ENCODE results near the gene GMNN. TPM values are rescaled to one million over a fixed set of nuclear protein-coding genes. Genes with fewer than 3 reads are reported as not detected.

The GMNN gene
- total RNA-seq, 5 donors from 2014 or later (not counting 1 experiment from before 2014, with no cell fraction given): 5.7 to 12.3 (median 6.1) TPM

DNA sequence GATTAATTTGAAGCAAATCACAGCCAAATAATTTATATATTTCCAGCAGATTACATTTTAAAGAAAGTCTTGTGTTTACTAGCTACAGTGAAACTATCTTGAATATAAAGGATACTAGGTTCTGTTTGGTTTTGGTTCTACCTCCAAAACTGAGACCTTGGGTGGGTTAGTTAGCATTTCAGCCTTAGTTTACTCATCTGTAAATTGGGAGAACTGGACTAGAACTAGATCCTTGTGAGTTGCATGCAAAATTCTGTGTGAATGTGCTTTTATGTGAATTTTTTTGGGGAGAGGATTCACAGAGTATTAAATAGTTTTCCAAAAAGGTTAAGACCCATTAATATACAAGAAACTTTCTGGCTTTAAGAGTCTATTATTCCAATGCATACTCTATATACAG is 4.1 kb downstream of the GMNN start:
- H3K36me3 ChIP-seq (ENCODE audit: control insufficient read depth in 2 of 2, extremely low read depth in 1 of 2, insufficient read depth in 1 of 2, low read length in 1 of 2): no peaks in the 10 kb centered on the region
- Mint-ChIP-seq H3K9me3 (no peaks in the 10 kb centered on the region), H3K4me3 (no peak overlapping the region), H3K27ac (no peak overlapping the region), H3K27me3 (no peaks in the 10 kb centered on the region), H3K4me1 (peaks cover 26 to 32% (median 29%) of the 10 kb centered on the region in 3 donors), H3K36me3 (peaks cover 14% of the 10 kb centered on the region)
- ChIA-PET CTCF (interaction anchor here in 1 of 2 donors (1.0 kb wide), 1 partner anchor 197 kb away, joined by 3 read pairs; no protein-coding TSS in a partner anchor), POLR2A (no interaction called here)
- no peak overlapping the region for H3K27ac ChIP-seq (ENCODE audit: low read length)
- no peak overlapping the region for H3K4me3 ChIP-seq (ENCODE audit: control insufficient read depth in 1 of 2, extremely low read depth in 1 of 2, low read length in 1 of 2)
- no peaks in the 10 kb centered on the region for H3K9me3 ChIP-seq
- DNase-seq (no peak), ATAC-seq (replicated peaks in 1 of 4) (no peak)
- H3K4me1 ChIP-seq (ENCODE audit: control insufficient read depth in 1 of 2, extremely low read depth in 1 of 2, insufficient read depth in 2 of 2, low read length in 2 of 2): peaks cover 11 to 15% of the 10 kb centered on the region in 2 experiments
- H3K27me3 ChIP-seq (replicated peaks in 1 of 2; ENCODE audit: control insufficient read depth in 2 of 2, extremely low read depth in 1 of 2, insufficient read depth in 2 of 2, low read length in 1 of 2): no peaks in the 10 kb centered on the region

DNA sequence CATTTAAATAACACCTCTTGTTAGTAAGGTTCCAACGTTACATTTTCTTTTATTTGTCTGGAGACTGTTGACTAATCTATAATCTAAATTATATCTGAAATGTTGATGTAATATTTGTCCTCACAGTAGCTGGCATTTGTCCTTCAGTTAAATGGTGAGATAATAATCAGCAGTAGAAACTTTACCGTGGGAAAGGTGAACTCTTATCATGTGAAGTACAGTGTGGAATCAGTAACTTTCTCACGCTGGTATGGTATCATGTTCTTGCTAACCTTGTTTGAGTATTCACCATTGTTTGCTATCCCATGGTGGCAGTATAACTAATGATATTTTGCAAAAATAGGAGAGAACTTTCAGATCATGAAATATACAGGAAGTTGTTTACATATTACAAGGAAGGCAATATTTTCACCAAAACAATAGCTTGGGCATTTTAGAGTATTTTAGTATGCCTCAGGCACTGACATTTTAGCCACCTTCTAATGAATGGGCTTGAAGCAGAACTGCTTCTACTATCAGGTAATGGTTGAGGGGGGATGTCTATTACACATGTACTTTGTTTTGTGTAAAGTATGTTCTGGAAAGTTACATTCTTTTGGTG is 4.8 kb downstream of the GMNN start:
- Mint-ChIP-seq H3K9me3 (no peaks in the 10 kb centered on the region), H3K4me1 (peaks cover 26 to 32% (median 26%) of the 10 kb centered on the region in 3 donors), H3K4me3 (no peak overlapping the region), H3K36me3 (peaks cover 18% of the 10 kb centered on the region), H3K27ac (no peak overlapping the region), H3K27me3 (no peaks in the 10 kb centered on the region)
- POLR2A ChIA-PET: interaction anchor here in 1 of 2 donors (0.7 kb wide), 1 partner anchor 182 kb away, joined by 4 read pairs; no protein-coding TSS in a partner anchor
- CTCF ChIA-PET: interaction anchor here in 1 of 2 donors (1.0 kb wide), 1 partner anchor 198 kb away, joined by 3 read pairs; no protein-coding TSS in a partner anchor
- Histone ChIP-seq H3K4me1 (ENCODE audit: control insufficient read depth in 1 of 2, extremely low read depth in 1 of 2, insufficient read depth in 2 of 2, low read length in 2 of 2) (peaks cover 9 to 10% of the 10 kb centered on the region in 2 experiments), H3K4me3 (ENCODE audit: control insufficient read depth in 1 of 2, extremely low read depth in 1 of 2, low read length in 1 of 2) (no peak overlapping the region), H3K9me3 (no peaks in the 10 kb centered on the region), H3K36me3 (ENCODE audit: control insufficient read depth in 2 of 2, extremely low read depth in 1 of 2, insufficient read depth in 1 of 2, low read length in 1 of 2) (peaks cover 0 to 6% of the 10 kb centered on the region in 2 donors), H3K27me3 (replicated peaks in 1 of 2; ENCODE audit: control insufficient read depth in 2 of 2, extremely low read depth in 1 of 2, insufficient read depth in 2 of 2, low read length in 1 of 2) (no peaks in the 10 kb centered on the region), H3K27ac (ENCODE audit: low read length) (no peak overlapping the region)
- ATAC-seq (replicated peaks in 1 of 4) (no peak), DNase-seq (no peak)
- WGBS (ENCODE audit: insufficient coverage): no CpG with 5 or more reads among the region's 3 CpGs

DNA sequence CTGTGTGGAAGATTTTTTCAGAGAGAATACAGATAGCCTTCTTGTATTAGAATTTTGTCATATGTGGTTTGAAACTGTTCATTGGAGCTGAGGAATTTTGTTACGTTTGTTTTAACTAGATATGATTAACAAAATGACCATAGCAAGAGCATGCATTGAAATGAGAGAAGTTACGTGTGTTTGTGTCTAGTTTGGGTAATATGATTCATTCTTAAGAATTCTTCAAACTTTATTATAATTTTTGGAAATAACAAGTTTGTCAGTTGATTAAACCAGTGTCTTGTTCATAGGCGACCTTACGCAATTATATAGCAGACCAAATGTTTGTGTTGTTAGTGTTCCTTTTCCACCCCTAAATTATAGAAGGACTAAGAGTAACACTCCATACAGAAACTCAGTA is 5.5 kb downstream of the GMNN start:
- CTCF ChIA-PET: no interaction called here
- ATAC-seq (replicated peaks in 1 of 4) (no peak), DNase-seq (no peak)
- Histone ChIP-seq H3K36me3 (ENCODE audit: control insufficient read depth in 2 of 2, extremely low read depth in 1 of 2, insufficient read depth in 1 of 2, low read length in 1 of 2) (peaks cover 0 to 7% of the 10 kb centered on the region in 2 donors), H3K9me3 (no peaks in the 10 kb centered on the region), H3K27ac (ENCODE audit: low read length) (no peak overlapping the region), H3K27me3 (replicated peaks in 1 of 2; ENCODE audit: control insufficient read depth in 2 of 2, extremely low read depth in 1 of 2, insufficient read depth in 2 of 2, low read length in 1 of 2) (no peaks in the 10 kb centered on the region), H3K4me1 (ENCODE audit: control insufficient read depth in 1 of 2, extremely low read depth in 1 of 2, insufficient read depth in 2 of 2, low read length in 2 of 2) (peaks cover 9% of the 10 kb centered on the region in 2 experiments), H3K4me3 (ENCODE audit: control insufficient read depth in 1 of 2, extremely low read depth in 1 of 2, low read length in 1 of 2) (no peak overlapping the region)
- H3K4me3 Mint-ChIP-seq: no peak overlapping the region
- no CpG with 5 or more reads among the region's 4 CpGs for WGBS (ENCODE audit: insufficient coverage)
- peaks cover 24 to 30% (median 26%) of the 10 kb centered on the region in 3 donors for H3K4me1 Mint-ChIP-seq
- no peak overlapping the region for H3K27ac Mint-ChIP-seq
- POLR2A ChIA-PET: no interaction called here
- H3K27me3 Mint-ChIP-seq: no peaks in the 10 kb centered on the region
- no peaks in the 10 kb centered on the region for H3K9me3 Mint-ChIP-seq
- H3K36me3 Mint-ChIP-seq: peaks cover 20% of the 10 kb centered on the region

DNA sequence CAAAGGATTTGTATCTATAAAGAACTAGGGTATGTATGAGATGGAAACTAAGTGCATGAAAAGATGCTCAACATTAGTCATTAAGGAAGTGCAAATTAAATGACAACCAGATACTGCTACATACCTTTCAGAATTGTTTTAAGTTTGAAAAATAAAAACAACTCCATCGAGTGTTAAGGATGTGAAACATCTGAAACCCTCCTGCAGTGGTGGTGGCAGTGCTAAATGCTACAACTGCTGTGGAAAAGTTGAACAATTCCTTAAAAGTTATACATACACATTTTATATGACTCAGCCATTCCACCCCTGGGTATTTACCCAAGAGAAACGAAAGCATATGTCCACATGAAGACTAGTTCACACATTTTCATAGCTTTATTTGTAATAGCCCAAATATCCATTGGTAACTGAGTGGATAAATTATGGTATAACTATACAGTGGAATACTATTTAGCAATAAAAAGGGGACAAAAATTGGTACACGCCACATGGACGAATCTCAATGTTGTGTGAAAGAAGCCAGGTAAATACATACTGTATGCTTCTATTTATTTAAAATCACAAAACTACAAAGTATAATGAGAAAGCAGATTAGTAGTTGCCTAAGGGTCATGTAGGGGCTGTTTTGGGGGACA is 13.4 kb downstream of the GMNN start:
- no peaks in the 10 kb centered on the region for H3K27me3 ChIP-seq (replicated peaks in 1 of 2; ENCODE audit: control insufficient read depth in 2 of 2, extremely low read depth in 1 of 2, insufficient read depth in 2 of 2, low read length in 1 of 2)
- H3K9me3 ChIP-seq: no peaks in the 10 kb centered on the region
- no peak overlapping the region for H3K27ac ChIP-seq (ENCODE audit: low read length)
- DNase-seq (no peak), ATAC-seq (replicated peaks in 1 of 4) (no peak)
- Mint-ChIP-seq H3K4me1 (no peaks in the 10 kb centered on the region), H3K9me3 (no peaks in the 10 kb centered on the region), H3K4me3 (no peak overlapping the region), H3K36me3 (peaks cover 20% of the 10 kb centered on the region), H3K27me3 (no peaks in the 10 kb centered on the region), H3K27ac (no peak overlapping the region)
- H3K4me3 ChIP-seq (ENCODE audit: control insufficient read depth in 1 of 2, extremely low read depth in 1 of 2, low read length in 1 of 2): no peak overlapping the region
- POLR2A ChIA-PET: interaction anchor here in 1 of 2 donors (0.5 kb wide), 1 partner anchor 19 kb away, joined by 7 read pairs; no protein-coding TSS in a partner anchor
- H3K36me3 ChIP-seq (ENCODE audit: control insufficient read depth in 2 of 2, extremely low read depth in 1 of 2, insufficient read depth in 1 of 2, low read length in 1 of 2): peaks cover 0 to 10% of the 10 kb centered on the region in 2 donors
- CTCF ChIA-PET: no interaction called here
- no CpG with 5 or more reads among the region's 4 CpGs for WGBS (ENCODE audit: insufficient coverage)
- H3K4me1 ChIP-seq (ENCODE audit: control insufficient read depth in 1 of 2, extremely low read depth in 1 of 2, insufficient read depth in 2 of 2, low read length in 2 of 2): no peaks in the 10 kb centered on the region

DNA sequence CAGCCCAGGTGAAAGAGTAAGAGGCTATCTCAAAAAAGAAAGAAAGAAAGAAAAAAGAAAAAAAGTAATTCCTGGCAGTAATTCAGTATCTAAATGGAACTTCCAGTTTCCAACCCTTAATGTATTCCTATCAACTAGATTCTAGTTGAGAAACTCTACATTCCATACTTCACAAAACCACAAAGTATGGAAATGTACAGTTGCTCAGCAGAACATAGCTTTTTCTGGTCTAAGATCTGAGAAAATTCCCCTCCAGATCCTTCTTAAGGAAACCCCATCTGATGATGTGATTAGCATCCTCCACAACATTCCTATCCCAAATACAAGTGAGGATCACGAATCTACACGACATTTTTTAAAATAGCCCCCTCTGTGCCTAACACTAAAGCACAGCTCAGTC is 20.4 kb downstream of the GMNN start:
- peaks cover 4 to 9% (median 7%) of the 10 kb centered on the region in 3 donors for H3K4me1 Mint-ChIP-seq
- H3K27me3 Mint-ChIP-seq: no peaks in the 10 kb centered on the region
- CTCF ChIA-PET: interaction anchor here in 1 of 2 donors (1.2 kb wide), 1 partner anchor 213 kb away, joined by 3 read pairs; no protein-coding TSS in a partner anchor
- Histone ChIP-seq H3K9me3 (no peaks in the 10 kb centered on the region), H3K4me1 (ENCODE audit: control insufficient read depth in 1 of 2, extremely low read depth in 1 of 2, insufficient read depth in 2 of 2, low read length in 2 of 2) (no peaks in the 10 kb centered on the region), H3K36me3 (ENCODE audit: control insufficient read depth in 2 of 2, extremely low read depth in 1 of 2, insufficient read depth in 1 of 2, low read length in 1 of 2) (no peaks in the 10 kb centered on the region), H3K4me3 (ENCODE audit: control insufficient read depth in 1 of 2, extremely low read depth in 1 of 2, low read length in 1 of 2) (no peak overlapping the region), H3K27ac (ENCODE audit: low read length) (no peak overlapping the region), H3K27me3 (replicated peaks in 1 of 2; ENCODE audit: control insufficient read depth in 2 of 2, extremely low read depth in 1 of 2, insufficient read depth in 2 of 2, low read length in 1 of 2) (no peaks in the 10 kb centered on the region)
- no peak for ATAC-seq (replicated peaks in 1 of 4)
- H3K4me3 Mint-ChIP-seq: no peak overlapping the region
- H3K27ac Mint-ChIP-seq: no peak overlapping the region
- POLR2A ChIA-PET: interaction anchor here in 1 of 2 donors (0.7 kb wide), 1 partner anchor 9 kb away, joined by 4 read pairs; no protein-coding TSS in a partner anchor
- no peaks in the 10 kb centered on the region for H3K9me3 Mint-ChIP-seq
- H3K36me3 Mint-ChIP-seq: no peaks in the 10 kb centered on the region
- DNase-seq: no peak
- no CpG with 5 or more reads among the region's 2 CpGs for WGBS (ENCODE audit: insufficient coverage)

DNA sequence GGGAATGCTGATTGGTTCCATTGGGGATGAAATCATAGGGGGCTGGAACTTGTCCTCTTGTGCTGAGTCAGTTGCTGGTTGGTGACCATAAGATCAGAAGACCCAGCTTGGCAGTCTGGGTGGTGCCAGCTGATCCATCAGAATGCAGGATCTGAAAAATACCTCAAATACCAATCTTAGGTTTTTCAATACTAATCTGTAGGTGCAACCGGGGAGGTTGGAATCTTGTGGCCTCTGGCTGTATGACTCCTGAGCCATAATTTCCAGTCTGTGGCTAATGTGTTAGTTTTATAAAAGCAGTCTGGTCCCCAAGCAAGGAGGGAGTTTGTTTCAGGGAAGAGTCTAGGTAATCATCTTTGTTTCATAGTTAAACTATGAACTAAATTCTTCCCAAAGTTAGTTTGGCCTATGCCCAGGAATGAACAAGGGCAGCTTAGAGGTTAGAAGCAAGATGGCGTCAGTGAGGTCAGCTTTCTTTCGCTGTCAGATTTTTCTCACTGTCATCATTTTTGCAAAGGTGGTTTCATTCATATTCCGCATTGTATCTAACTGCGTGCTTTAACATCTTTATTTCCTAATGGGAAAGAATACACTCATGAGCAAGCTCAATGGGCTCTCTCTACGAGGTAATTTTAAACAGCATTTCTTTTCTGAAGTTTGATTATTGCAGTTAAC is 22.0 kb downstream of the GMNN start:
- CTCF ChIA-PET: no interaction called here
- H3K27me3 ChIP-seq (replicated peaks in 1 of 2; ENCODE audit: control insufficient read depth in 2 of 2, extremely low read depth in 1 of 2, insufficient read depth in 2 of 2, low read length in 1 of 2): no peaks in the 10 kb centered on the region
- POLR2A ChIA-PET: no interaction called here
- ATAC-seq (replicated peaks in 1 of 4): no peak
- Mint-ChIP-seq H3K4me3 (no peak overlapping the region), H3K36me3 (peaks cover 3% of the 10 kb centered on the region), H3K9me3 (no peaks in the 10 kb centered on the region), H3K27me3 (no peaks in the 10 kb centered on the region), H3K27ac (peak overlapping the region in 1 of 2 donors; percentile 1), H3K4me1 (peaks cover 6 to 9% (median 7%) of the 10 kb centered on the region in 3 donors)
- H3K27ac ChIP-seq (ENCODE audit: low read length): no peak overlapping the region
- no peaks in the 10 kb centered on the region for H3K4me1 ChIP-seq (ENCODE audit: control insufficient read depth in 1 of 2, extremely low read depth in 1 of 2, insufficient read depth in 2 of 2, low read length in 2 of 2)
- H3K36me3 ChIP-seq (ENCODE audit: control insufficient read depth in 2 of 2, extremely low read depth in 1 of 2, insufficient read depth in 1 of 2, low read length in 1 of 2): peaks cover 0 to 3% of the 10 kb centered on the region in 2 donors
- H3K4me3 ChIP-seq (ENCODE audit: control insufficient read depth in 1 of 2, extremely low read depth in 1 of 2, low read length in 1 of 2): no peak overlapping the region
- no peak for DNase-seq
- WGBS (ENCODE audit: insufficient coverage): 100% methylated on average over 2 of the region's 6 CpGs
- H3K9me3 ChIP-seq: no peaks in the 10 kb centered on the region
